HCT116 (cell line): ENCODE data around the gene CMPK1.

Experiments used
- CBX3 ChIP-seq: IDR thresholded peaks from 2 replicates; pipeline ENCODE4 v1.6.1; 2012; ENCODE audit warnings: low read depth
- POLR2A ChIP-seq: IDR thresholded peaks from 2 replicates; pipeline ENCODE4 v1.7.0; 2011; ENCODE audit warnings: borderline replicate concordance; ENCODE audit not compliant: insufficient read depth, insufficient read length; ENCODE audit errors: extremely low read depth
- POLR2AphosphoS5 ChIP-seq: IDR thresholded peaks from 2 replicates; pipeline ENCODE4 v1.6.1; 2011; ENCODE audit warnings: mild to moderate bottlenecking, low read depth, low read length, moderate library complexity
- ZNF274 ChIP-seq: fragments of 200-500 bp; sonication (Bioruptor generic); IDR thresholded peaks from 2 replicates; pipeline ENCODE4 v1.6.1; 2014; ENCODE audit warnings: mild to moderate bottlenecking, low read depth, low read length, inconsistent platforms
- TF ChIP-seq, protein P1 (sequence below), 3 experiments: fragments of 200-600 bp in 1 of 3; sonication (generic) in 1 of 3; IDR thresholded peaks in 2 of 3; conservative IDR thresholded peaks in 1 of 3; 2 replicates each; pipeline ENCODE4 v1.5.1; 2012 to 2017; ENCODE audit warnings: low read depth in 2 of 3, low read length in 2 of 3, antibody characterized with exemption in 1 of 3, borderline replicate concordance in 1 of 3, control low read depth in 1 of 3, mild to moderate bottlenecking in 1 of 3, mixed read lengths in 1 of 3, mixed run types in 1 of 3, moderate library complexity in 1 of 3; ENCODE audit not compliant: insufficient read depth in 1 of 3

DNA sequence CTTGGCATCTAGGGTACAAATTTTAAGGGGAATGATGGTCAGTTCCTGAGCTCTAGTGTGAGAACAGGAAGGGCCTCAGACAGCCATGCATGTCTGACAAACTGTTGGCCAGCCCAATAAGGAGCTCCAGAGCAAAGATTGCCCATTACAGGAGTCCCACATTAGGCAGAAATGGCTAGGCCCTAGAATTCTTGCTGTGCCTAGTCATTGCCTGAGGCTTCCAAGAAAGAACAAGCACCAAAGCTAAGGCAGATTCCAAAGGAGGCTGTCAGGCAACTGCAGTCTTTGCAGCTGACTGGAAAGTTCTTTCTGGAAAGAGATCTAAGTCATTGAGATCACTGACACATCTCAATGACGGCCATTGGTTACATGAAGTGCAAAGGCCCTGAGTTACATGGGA, 15.7 kb upstream of the CMPK1 start:
- TF ChIP-seq POLR2A (no peak), ZNF274 (no peak), POLR2AphosphoS5 (no peak), CBX3 (no peak)
- TF ChIP-seq, protein P1, sequence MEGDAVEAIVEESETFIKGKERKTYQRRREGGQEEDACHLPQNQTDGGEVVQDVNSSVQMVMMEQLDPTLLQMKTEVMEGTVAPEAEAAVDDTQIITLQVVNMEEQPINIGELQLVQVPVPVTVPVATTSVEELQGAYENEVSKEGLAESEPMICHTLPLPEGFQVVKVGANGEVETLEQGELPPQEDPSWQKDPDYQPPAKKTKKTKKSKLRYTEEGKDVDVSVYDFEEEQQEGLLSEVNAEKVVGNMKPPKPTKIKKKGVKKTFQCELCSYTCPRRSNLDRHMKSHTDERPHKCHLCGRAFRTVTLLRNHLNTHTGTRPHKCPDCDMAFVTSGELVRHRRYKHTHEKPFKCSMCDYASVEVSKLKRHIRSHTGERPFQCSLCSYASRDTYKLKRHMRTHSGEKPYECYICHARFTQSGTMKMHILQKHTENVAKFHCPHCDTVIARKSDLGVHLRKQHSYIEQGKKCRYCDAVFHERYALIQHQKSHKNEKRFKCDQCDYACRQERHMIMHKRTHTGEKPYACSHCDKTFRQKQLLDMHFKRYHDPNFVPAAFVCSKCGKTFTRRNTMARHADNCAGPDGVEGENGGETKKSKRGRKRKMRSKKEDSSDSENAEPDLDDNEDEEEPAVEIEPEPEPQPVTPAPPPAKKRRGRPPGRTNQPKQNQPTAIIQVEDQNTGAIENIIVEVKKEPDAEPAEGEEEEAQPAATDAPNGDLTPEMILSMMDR (IDR thresholded peaks at IDR 0.05 in 2 of 3, conservative IDR thresholded peaks at IDR 0.05 in 1 of 3; ENCODE audit: borderline replicate concordance in 1 of 3, insufficient read depth in 1 of 3, low read depth in 2 of 3, low read length in 2 of 3), result no peak
